Body of pancreas (tissue), 4 donors: ENCODE measurements around the gene MAL. TPM values are rescaled to one million over a fixed set of nuclear protein-coding genes. Genes with fewer than 3 reads are reported as not detected.

ENCODE experiments used
- ATAC-seq: fragments of 150-250 bp; one replicate; pipeline ENCODE4 v1.9.1; 2016
- DNase-seq, 4 donors: peaks; one replicate each; pipeline ENCODE4 v3.0.0-alpha.2; 2019
- H3K27ac ChIP-seq, 4 donors: fragments of 200-600 bp; sonication (generic); 1 replicate in 3 of 4; 2 replicates in 1 of 4; pipeline versions ENCODE4 v1.5.1 to v1.6.1; 2016 to 2019; ENCODE audit warnings: mild to moderate bottlenecking in 1 of 4, mixed read lengths in 1 of 4, moderate library complexity in 1 of 4
- H3K27me3 ChIP-seq, 2 donors: fragments of 200-600 bp; sonication (generic); one replicate each; pipeline ENCODE4 v1.6.0; 2016; ENCODE audit warnings: mild to moderate bottlenecking in 1 of 2
- H3K36me3 ChIP-seq, 2 donors: fragments of 200-600 bp; sonication (generic); replicated peaks in 1 of 2; 2 replicates each; pipeline ENCODE4 v1.5.1; 2016; ENCODE audit warnings: low read depth in 2 of 2; ENCODE audit not compliant: insufficient read depth in 1 of 2
- H3K4me1 ChIP-seq: fragments of 200-600 bp; sonication (generic); one replicate; pipeline ENCODE4 v1.6.0; 2016
- H3K4me3 ChIP-seq, 2 donors: fragments of 200-600 bp; sonication (generic); 1 replicate in 1 of 2; 2 replicates in 1 of 2; pipeline ENCODE4 v1.5.1; 2016 to 2019
- H3K9me3 ChIP-seq, 3 donors: fragments of 200-600 bp; sonication (generic); 1 replicate in 2 of 3; 2 replicates in 1 of 3; pipeline ENCODE4 v1.5.1; 2016
- CTCF ChIP-seq, 7 experiments: fragments of 450-650 bp in 4 of 7; fragments of 200-600 bp in 3 of 7; sonication (generic) in 3 of 7; IDR thresholded peaks; one replicate each; pipeline ENCODE4 v1.5.1; 2016 to 2019; ENCODE audit warnings: antibody characterized with exemption in 7 of 7
- POLR2A ChIP-seq, 3 donors: fragments of 450-650 bp; IDR thresholded peaks; one replicate each; pipeline ENCODE4 v1.6.1; 2016; ENCODE audit warnings: antibody characterized with exemption in 3 of 3, mild to moderate bottlenecking in 2 of 3
- WGBS, 2 donors: methylation state at CpG; one replicate each; pipeline ENCODE4 v1.1.5; 2017; 5-methylcytosine and 5-hydroxymethylcytosine counted together
- intact Hi-C: fragments of 100-400 bp; cut with DNase I; formaldehyde crosslinking; loops from one replicate; pipeline ENCODE4 v1.15.1; 2023
- total RNA-seq, 2 donors: library from RNA; depleted of rRNA; stranded (reverse); fragments of >200 nt; gene quantifications; one replicate each; pipeline ENCODE4 v1.1.0, GENCODE V29; 2016

The MAL gene
- total RNA-seq, 2 donors from 2014 or later = not detected

DNA sequence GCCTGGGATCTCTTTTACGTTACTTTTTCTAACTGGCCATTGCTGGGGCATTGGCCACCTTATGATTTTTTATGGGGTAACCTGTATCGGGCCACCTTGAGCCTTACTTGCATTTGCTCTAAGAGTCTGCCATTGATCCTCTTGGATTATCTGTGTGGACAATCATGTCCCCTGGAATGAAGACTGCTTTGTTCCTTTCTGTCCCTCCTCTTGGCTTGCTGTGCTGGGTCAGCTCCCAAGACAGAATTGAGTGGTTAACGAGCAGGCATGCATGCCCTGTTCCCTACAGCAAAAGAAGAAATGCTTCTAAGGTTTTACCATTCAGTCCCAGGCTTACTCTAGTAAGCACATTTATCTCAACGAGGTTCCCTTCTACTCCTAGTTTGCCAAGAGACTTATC lies 46.3 kb downstream of the MAL start:
- 50 to 65% methylated on average over 4 of the region's 4 CpGs for WGBS, 2 donors
- Histone ChIP-seq H3K4me3 (no peak overlapping the region), H3K9me3 (no peaks in the 10 kb centered on the region), H3K27me3 (no peaks in the 10 kb centered on the region), H3K36me3 (no peaks in the 10 kb centered on the region), H3K4me1 (peaks cover 6% of the 10 kb centered on the region), H3K27ac (no peak overlapping the region)
- intact Hi-C loops = no loop called here
- TF ChIP-seq POLR2A (IDR thresholded peaks at IDR 0.05) (no peak), CTCF (IDR thresholded peaks at IDR 0.05) (no peak)
- DNase-seq (no peak), ATAC-seq (no peak)

GRCh38 chr2:95072424-95072823 lies 46.9 kb downstream of the MAL start:
- peaks cover 11% of the 10 kb centered on the region for H3K4me1 ChIP-seq
- no peak for DNase-seq
- no peaks in the 10 kb centered on the region for H3K27me3 ChIP-seq
- 63 to 65% methylated on average over 3 to 4 of the region's 4 CpGs for WGBS, 2 donors
- H3K36me3 ChIP-seq = no peaks in the 10 kb centered on the region
- no peaks in the 10 kb centered on the region for H3K9me3 ChIP-seq
- no peak overlapping the region for H3K4me3 ChIP-seq
- TF ChIP-seq POLR2A (IDR thresholded peaks at IDR 0.05) = no peak
- TF ChIP-seq CTCF (IDR thresholded peaks at IDR 0.05) = no peak
- no peak overlapping the region for H3K27ac ChIP-seq
- intact Hi-C loops = no loop called here
- ATAC-seq = no peak

- Histone ChIP-seq H3K27ac (no peak overlapping the region), H3K9me3 (no peaks in the 10 kb centered on the region), H3K36me3 (no peaks in the 10 kb centered on the region), H3K4me3 (no peak overlapping the region), H3K27me3 (no peaks in the 10 kb centered on the region), H3K4me1 (peaks cover 11% of the 10 kb centered on the region)
- WGBS, 2 donors = 42 to 63% methylated on average over 2 to 18 of the region's 18 CpGs
- no peak for ATAC-seq
- TF ChIP-seq CTCF (IDR thresholded peaks at IDR 0.05) (no peak), POLR2A (IDR thresholded peaks at IDR 0.05) (no peak)
- intact Hi-C loops = no loop called here
- no peak for DNase-seq
These were observed 48.6 kb downstream of the MAL start for GRCh38 chr2:95073856-95074662.

DNA sequence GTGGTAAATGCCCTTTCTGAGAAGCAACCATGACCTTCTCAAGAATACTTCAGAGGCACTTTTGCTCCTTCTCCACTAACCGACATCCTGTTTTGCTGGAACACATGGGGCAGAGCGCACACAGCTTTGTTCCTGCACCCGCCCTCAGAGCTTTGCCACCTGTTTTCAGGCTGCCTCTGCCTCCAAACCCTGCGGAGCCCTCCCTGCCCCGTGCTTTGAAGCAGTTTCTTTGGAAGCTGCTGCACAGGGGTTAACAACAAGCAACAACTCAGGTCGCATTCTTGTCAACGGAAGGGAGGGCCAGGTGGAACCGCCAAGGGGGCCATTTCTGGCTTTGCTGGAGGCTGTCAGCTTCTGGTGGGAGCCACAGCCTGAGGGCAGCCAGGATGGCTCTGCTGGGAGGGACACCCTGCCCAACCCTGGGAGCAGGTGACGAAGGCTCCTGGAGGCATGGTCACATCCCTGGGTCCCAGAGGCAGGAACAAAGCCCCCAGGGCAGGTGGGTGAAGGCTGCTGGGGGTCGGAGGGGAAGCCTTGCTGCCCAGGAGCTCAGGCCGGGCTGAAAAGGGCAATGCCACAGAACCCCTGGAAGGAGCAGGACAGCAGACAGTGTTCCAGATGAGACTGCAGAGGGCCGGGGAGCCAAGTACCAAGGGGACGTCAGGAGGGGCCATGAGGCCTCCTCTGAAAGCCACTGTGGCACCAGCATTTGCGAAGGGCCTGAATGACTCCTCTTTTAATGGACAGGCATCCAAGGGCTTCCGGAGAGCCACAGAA lies 49.3 kb downstream of the MAL start:
- no peak overlapping the region for H3K27ac ChIP-seq
- WGBS, 2 donors = 53 to 63% methylated on average over 13 to 14 of the region's 15 CpGs
- intact Hi-C loops = no loop called here

More for the DNA sequence above, 49.3 kb downstream of the MAL start:
- Histone ChIP-seq H3K36me3 (no peaks in the 10 kb centered on the region), H3K4me3 (no peak overlapping the region), H3K4me1 (peaks cover 11% of the 10 kb centered on the region), H3K27me3 (no peaks in the 10 kb centered on the region), H3K9me3 (no peaks in the 10 kb centered on the region)
- no peak for ATAC-seq
- DNase-seq = no peak
- no peak for TF ChIP-seq POLR2A (IDR thresholded peaks at IDR 0.05)
- TF ChIP-seq CTCF (IDR thresholded peaks at IDR 0.05) = no peak
